Calu3 (cell line): Measurements from ENCODE around the gene CAMK2N1. TPM values are rescaled to one million over a fixed set of nuclear protein-coding genes. Genes with fewer than 3 reads are reported as not detected.

Experiments
- BruUV-seq: library from RNA; stranded (reverse); fragments of 400-500 nt; replicated peaks from 2 replicates; lab custom pipeline; 2021; lab: Mats Ljungman, UMichigan
- CTCF ChIA-PET: fragments of 300-600 bp; sonication (Branson Sonifier 250); formaldehyde crosslinking; loops from one replicate; lab custom pipeline; 2022; ENCODE audit warnings: antibody characterized with exemption; lab: Charles Lee
- DNase-seq: peaks from one replicate; pipeline ENCODE4 v3.0.0; 2022
- H3K27ac Mint-ChIP-seq: one replicate; pipeline ENCODE4 v1.8.0; 2022; ENCODE audit warnings: mixed read lengths; ENCODE audit not compliant: unreplicated experiment
- H3K27me3 Mint-ChIP-seq: one replicate; pipeline ENCODE4 v1.8.0; 2022; ENCODE audit warnings: mixed read lengths; ENCODE audit not compliant: unreplicated experiment
- H3K36me3 Mint-ChIP-seq: one replicate; pipeline ENCODE4 v1.8.0; 2022; ENCODE audit warnings: mild to moderate bottlenecking, moderate library complexity, mixed read lengths; ENCODE audit not compliant: insufficient read depth, unreplicated experiment
- H3K4me1 Mint-ChIP-seq: one replicate; pipeline ENCODE4 v1.8.0; 2022; ENCODE audit warnings: mild to moderate bottlenecking, low read depth, mixed read lengths; ENCODE audit not compliant: unreplicated experiment
- H3K4me3 Mint-ChIP-seq: one replicate; pipeline ENCODE4 v1.8.0; 2022; ENCODE audit warnings: mild to moderate bottlenecking, low read depth, moderate library complexity, mixed read lengths; ENCODE audit not compliant: unreplicated experiment
- H3K9me3 Mint-ChIP-seq: one replicate; pipeline ENCODE4 v1.8.0; 2022; ENCODE audit warnings: low read depth, mixed read lengths; ENCODE audit not compliant: unreplicated experiment
- CTCF ChIP-seq: fragments of 200-600 bp; IDR thresholded peaks from one replicate; pipeline ENCODE4 v1.8.0; 2022; ENCODE audit warnings: antibody characterized with exemption; ENCODE audit not compliant: unreplicated experiment
- intact Hi-C: fragments of 100-400 bp; cut with micrococcal nuclease; formaldehyde crosslinking; loops from one replicate; pipeline ENCODE4 v1.10.0; 2022; ENCODE audit not compliant: unreplicated experiment
- total RNA-seq: library from RNA; stranded (reverse); gene quantifications from 2 replicates; pipeline ENCODE4 v1.2.3, GENCODE V29; 2022

The CAMK2N1 gene
- total RNA-seq, 1 experiment from 2014 or later, result 56.0 TPM

GRCh38 chr1:20480243-20480944 is 5.6 kb downstream of the CAMK2N1 start:
- H3K9me3 Mint-ChIP-seq, result no peaks in the 10 kb centered on the region
- intact Hi-C loops, result no loop called here
- DNase-seq, result peak; percentile 44
- CTCF ChIA-PET, result interaction anchor here (0.8 to 1.5 kb wide), 2 partner anchors 8 to 14 kb away, joined by 3 to 9 read pairs; no protein-coding TSS in a partner anchor
- H3K4me3 Mint-ChIP-seq, result peak overlapping the region; percentile 67
- H3K4me1 Mint-ChIP-seq, result peaks cover 69% of the 10 kb centered on the region
- no TSS peak for BruUV-seq
- no peak for TF ChIP-seq CTCF
- no peaks in the 10 kb centered on the region for H3K27me3 Mint-ChIP-seq
- peak overlapping the region; percentile 98 for H3K27ac Mint-ChIP-seq
- H3K36me3 Mint-ChIP-seq, result peaks cover 61% of the 10 kb centered on the region

GRCh38 chr1:20479840-20480239 is 6.2 kb downstream of the CAMK2N1 start:
- CTCF ChIA-PET, result no interaction called here
- no peaks in the 10 kb centered on the region for H3K27me3 Mint-ChIP-seq
- H3K36me3 Mint-ChIP-seq, result peaks cover 61% of the 10 kb centered on the region
- DNase-seq, result no peak
- TF ChIP-seq CTCF, result no peak
- peak overlapping the region; percentile 98 for H3K27ac Mint-ChIP-seq
- H3K4me1 Mint-ChIP-seq, result peaks cover 75% of the 10 kb centered on the region
- peak overlapping the region; percentile 67 for H3K4me3 Mint-ChIP-seq
- intact Hi-C loops, result no loop called here
- BruUV-seq, result no TSS peak
- H3K9me3 Mint-ChIP-seq, result no peaks in the 10 kb centered on the region

GRCh38 chr1:20478057-20478635 is 7.9 kb downstream of the CAMK2N1 start:
- peaks cover 47% of the 10 kb centered on the region for H3K36me3 Mint-ChIP-seq
- peak overlapping the region; percentile 27 for H3K27ac Mint-ChIP-seq
- BruUV-seq, result no TSS peak
- TF ChIP-seq CTCF, result no peak
- no peak overlapping the region for H3K4me3 Mint-ChIP-seq
- intact Hi-C loops, result no loop called here
- H3K9me3 Mint-ChIP-seq, result no peaks in the 10 kb centered on the region
- H3K4me1 Mint-ChIP-seq, result peaks cover 81% of the 10 kb centered on the region
- CTCF ChIA-PET, result no interaction called here
- no peak for DNase-seq
- H3K27me3 Mint-ChIP-seq, result no peaks in the 10 kb centered on the region

- intact Hi-C loops, result no loop called here
- TF ChIP-seq CTCF, result no peak
- CTCF ChIA-PET, result no interaction called here
- H3K4me3 Mint-ChIP-seq, result no peak overlapping the region
- BruUV-seq, result no TSS peak
- DNase-seq, result no peak
- H3K27me3 Mint-ChIP-seq, result no peaks in the 10 kb centered on the region
- peaks cover 80% of the 10 kb centered on the region for H3K4me1 Mint-ChIP-seq
- no peaks in the 10 kb centered on the region for H3K9me3 Mint-ChIP-seq
- H3K27ac Mint-ChIP-seq, result peak overlapping the region; percentile 27
- H3K36me3 Mint-ChIP-seq, result peaks cover 46% of the 10 kb centered on the region
Observed at GRCh38 chr1:20477348-20478056, 8.5 kb downstream of the CAMK2N1 start.
